ENCODE results near the gene RIMS4. TPM values are rescaled to one million over a fixed set of nuclear protein-coding genes. Genes with fewer than 3 reads are reported as not detected.

Gene RIMS4
- polyA plus RNA-seq, 3 donors = not detected

- H4K20me1 ChIP-seq (ENCODE audit: insufficient read depth, low read length) = no peaks in the 10 kb centered on the region
- no peak for TF ChIP-seq CTCF (IDR thresholded peaks at IDR 0.05)
- H2AFZ ChIP-seq (ENCODE audit: insufficient read depth, low read depth, low read length, poor library complexity, severe bottlenecking) = no peak overlapping the region
- no peaks in the 10 kb centered on the region for H3K4me1 Mint-ChIP-seq
- no peak overlapping the region for H3K4me3 ChIP-seq (replicated peaks in 1 of 3; ENCODE audit: low read depth in 2 of 3, low read length in 3 of 3)
- H3K4me3 Mint-ChIP-seq = no peak overlapping the region
- intact Hi-C loops (cut with micrococcal nuclease) = no loop called here
- H3K36me3 ChIP-seq (replicated peaks in 1 of 2; ENCODE audit: control insufficient read depth in 1 of 2, insufficient read depth in 2 of 2, low read length in 2 of 2) = no peaks in the 10 kb centered on the region
- no peak overlapping the region for H3K27ac Mint-ChIP-seq
- H3K79me2 ChIP-seq (ENCODE audit: insufficient read depth, low read length) = no peaks in the 10 kb centered on the region
- WGBS (ENCODE audit: insufficient coverage) = 90% methylated on average over 9 of the region's 10 CpGs
- no peak for DNase-seq
- no peaks in the 10 kb centered on the region for H3K36me3 Mint-ChIP-seq
- H3K9me3 ChIP-seq (replicated peaks in 1 of 2; ENCODE audit: control insufficient read depth in 1 of 2, insufficient read depth in 1 of 2, low read length in 2 of 2) = no peaks in the 10 kb centered on the region
- H3K4me1 ChIP-seq (ENCODE audit: control insufficient read depth in 1 of 2, insufficient read depth in 2 of 2, low read length in 2 of 2) = no peaks in the 10 kb centered on the region
- no peaks in the 10 kb centered on the region for H3K27me3 ChIP-seq (ENCODE audit: control insufficient read depth in 2 of 2, insufficient read depth in 2 of 2, low read length in 2 of 2)
- no peak overlapping the region for H3K4me2 ChIP-seq (replicated peaks; ENCODE audit: extremely low read depth, low read length, poor library complexity, severe bottlenecking)
- H3K27me3 Mint-ChIP-seq (ENCODE audit: low read depth in 3 of 3) = peaks cover 0 to 2% (median 1%) of the 10 kb centered on the region in 3 donors
- no peak overlapping the region for H3K9ac ChIP-seq (ENCODE audit: insufficient read depth, low read length, poor library complexity, severe bottlenecking)
- no peak overlapping the region for H3K27ac ChIP-seq (ENCODE audit: low read depth in 1 of 2, low read length in 2 of 2)
- H3K9me3 Mint-ChIP-seq = no peaks in the 10 kb centered on the region
These were observed 103.9 kb downstream of the RIMS4 start for GRCh38 chr20:44706301-44707017.

GRCh38 chr20:44705364-44706094 is 104.8 kb downstream of the RIMS4 start:
- intact Hi-C loops (cut with micrococcal nuclease) = no loop called here
- no peak overlapping the region for H3K27ac Mint-ChIP-seq
- H3K27me3 Mint-ChIP-seq (ENCODE audit: low read depth in 3 of 3) = peaks cover under 1 to 2% (median 1%) of the 10 kb centered on the region in 3 donors

More at GRCh38 chr20:44705364-44706094, 104.8 kb downstream of the RIMS4 start:
- Histone ChIP-seq H3K79me2 (ENCODE audit: insufficient read depth, low read length) (no peaks in the 10 kb centered on the region), H4K20me1 (ENCODE audit: insufficient read depth, low read length) (no peaks in the 10 kb centered on the region), H2AFZ (ENCODE audit: insufficient read depth, low read depth, low read length, poor library complexity, severe bottlenecking) (no peak overlapping the region), H3K4me3 (replicated peaks in 1 of 3; ENCODE audit: low read depth in 2 of 3, low read length in 3 of 3) (no peak overlapping the region), H3K9ac (ENCODE audit: insufficient read depth, low read length, poor library complexity, severe bottlenecking) (no peak overlapping the region), H3K36me3 (replicated peaks in 1 of 2; ENCODE audit: control insufficient read depth in 1 of 2, insufficient read depth in 2 of 2, low read length in 2 of 2) (no peaks in the 10 kb centered on the region), H3K4me1 (ENCODE audit: control insufficient read depth in 1 of 2, insufficient read depth in 2 of 2, low read length in 2 of 2) (no peaks in the 10 kb centered on the region), H3K27me3 (ENCODE audit: control insufficient read depth in 2 of 2, insufficient read depth in 2 of 2, low read length in 2 of 2) (no peaks in the 10 kb centered on the region), H3K4me2 (replicated peaks; ENCODE audit: extremely low read depth, low read length, poor library complexity, severe bottlenecking) (no peak overlapping the region), H3K9me3 (replicated peaks in 1 of 2; ENCODE audit: control insufficient read depth in 1 of 2, insufficient read depth in 1 of 2, low read length in 2 of 2) (no peaks in the 10 kb centered on the region), H3K27ac (ENCODE audit: low read depth in 1 of 2, low read length in 2 of 2) (no peak overlapping the region)
- H3K4me3 Mint-ChIP-seq = no peak overlapping the region
- no peaks in the 10 kb centered on the region for H3K36me3 Mint-ChIP-seq
- TF ChIP-seq CTCF (IDR thresholded peaks at IDR 0.05) = no peak
- H3K9me3 Mint-ChIP-seq = peaks cover 0 to 2% (median 0%) of the 10 kb centered on the region in 7 donors
- WGBS (ENCODE audit: insufficient coverage) = 86% methylated on average over 3 of the region's 4 CpGs
- no peaks in the 10 kb centered on the region for H3K4me1 Mint-ChIP-seq
- DNase-seq = no peak

Measured in CD14-positive monocyte (primary cell).